Stimulated activated CD4-positive, alpha-beta T cell treated with anti-CD3 and anti-CD28 coated beads, TNF-alpha, amount 100 ng/mL, for 24 hours (primary cell): ENCODE data around the gene RNF34.

Experiments used
- DNase-seq, 3 experiments: peaks; one replicate each; pipeline ENCODE4 v3.0.0-alpha.2; 2020; ENCODE audit warnings: low read depth in 3 of 3

The RNF34 gene

DNA sequence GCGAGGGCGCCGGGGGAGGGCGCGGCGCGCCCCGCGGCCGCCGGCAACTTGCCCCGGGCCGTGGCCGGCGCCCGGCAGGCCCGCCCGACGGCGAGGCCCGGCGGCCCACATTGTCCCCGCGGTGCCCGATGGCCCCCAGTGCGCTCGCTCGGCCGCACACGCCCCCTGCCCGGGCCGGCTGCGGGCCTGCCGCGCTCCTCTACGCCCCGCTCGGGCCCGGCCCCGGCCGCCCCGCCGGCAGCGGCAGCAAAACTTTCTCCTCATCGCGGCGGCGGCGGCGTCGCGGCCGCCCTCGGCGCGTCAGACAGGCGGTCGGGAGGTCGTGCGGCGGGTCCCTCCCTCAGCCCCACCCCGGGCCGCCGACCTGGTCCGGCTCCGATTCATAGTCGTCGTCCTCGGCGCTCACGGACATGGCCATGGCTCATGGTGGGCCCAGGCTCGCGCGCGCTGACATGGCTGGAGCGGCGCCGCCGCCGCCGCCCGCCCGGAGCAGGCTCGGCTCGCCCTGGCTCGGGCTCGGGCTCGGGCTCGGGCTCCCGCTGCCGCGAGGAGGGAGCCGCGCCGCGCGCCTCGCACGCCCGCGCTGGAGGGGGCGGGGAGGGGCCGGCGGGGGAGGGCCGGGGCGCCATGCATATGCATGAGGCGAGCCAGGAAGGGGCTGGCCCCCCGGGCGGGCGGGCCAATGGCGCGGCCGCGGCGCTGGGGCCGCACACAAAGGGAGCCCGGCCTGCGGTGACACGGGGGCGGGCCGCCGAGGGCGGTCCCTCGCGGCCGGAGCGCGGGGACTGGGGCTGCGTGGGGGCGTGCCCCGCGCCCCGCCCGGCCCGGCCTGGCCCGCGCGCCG is 67.1 kb downstream of the RNF34 start:
- peak; percentile 70 to 90 (median 75) for DNase-seq

DNA sequence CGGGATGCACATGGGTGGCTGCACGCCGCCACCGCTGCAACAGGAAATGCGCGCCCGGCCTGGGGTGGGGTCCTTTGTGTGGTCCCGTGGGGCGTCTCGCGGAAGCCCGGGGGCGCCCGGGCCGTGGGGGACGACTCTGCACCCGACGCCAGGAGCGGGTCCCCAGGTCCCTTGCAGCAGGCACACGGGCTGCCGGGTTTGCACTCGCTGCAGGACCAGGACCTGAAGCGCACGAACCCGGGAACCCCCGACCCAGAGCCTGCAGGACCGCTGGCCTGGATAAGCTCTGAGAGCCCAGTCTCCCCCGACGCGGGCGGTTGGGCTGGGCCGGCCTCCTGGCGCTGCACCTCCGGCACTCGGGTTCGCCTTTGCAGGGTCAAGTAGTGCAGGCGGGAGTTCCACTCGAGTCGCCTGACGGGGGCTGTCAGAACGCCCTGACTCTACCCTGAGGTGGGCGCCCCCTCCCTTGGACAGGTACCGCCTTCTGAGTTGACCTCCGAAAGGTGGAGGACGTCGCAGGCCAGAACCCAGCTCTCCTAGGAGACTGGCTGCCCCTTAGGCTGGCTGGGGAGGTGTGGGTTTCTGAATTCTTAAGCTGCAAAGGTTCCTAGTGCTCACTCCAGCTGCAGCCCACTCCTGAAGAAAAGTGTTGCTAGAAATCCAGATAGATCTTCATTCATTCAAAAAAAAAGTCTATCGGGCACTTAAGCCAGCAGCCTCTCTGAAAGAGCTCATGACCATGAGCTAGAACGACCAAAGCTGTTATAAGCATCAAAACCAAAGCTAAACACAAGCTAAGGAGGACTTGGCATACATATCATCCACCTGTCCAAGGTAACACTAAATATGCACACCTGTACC is 68.0 kb downstream of the RNF34 start:
- no peak for DNase-seq

- DNase-seq: no peak
These were observed 68.5 kb downstream of the RNF34 start for GRCh38 chr12:121468499-121468801.

- no peak for DNase-seq
These were observed 70.8 kb downstream of the RNF34 start for GRCh38 chr12:121470751-121471150.

DNA sequence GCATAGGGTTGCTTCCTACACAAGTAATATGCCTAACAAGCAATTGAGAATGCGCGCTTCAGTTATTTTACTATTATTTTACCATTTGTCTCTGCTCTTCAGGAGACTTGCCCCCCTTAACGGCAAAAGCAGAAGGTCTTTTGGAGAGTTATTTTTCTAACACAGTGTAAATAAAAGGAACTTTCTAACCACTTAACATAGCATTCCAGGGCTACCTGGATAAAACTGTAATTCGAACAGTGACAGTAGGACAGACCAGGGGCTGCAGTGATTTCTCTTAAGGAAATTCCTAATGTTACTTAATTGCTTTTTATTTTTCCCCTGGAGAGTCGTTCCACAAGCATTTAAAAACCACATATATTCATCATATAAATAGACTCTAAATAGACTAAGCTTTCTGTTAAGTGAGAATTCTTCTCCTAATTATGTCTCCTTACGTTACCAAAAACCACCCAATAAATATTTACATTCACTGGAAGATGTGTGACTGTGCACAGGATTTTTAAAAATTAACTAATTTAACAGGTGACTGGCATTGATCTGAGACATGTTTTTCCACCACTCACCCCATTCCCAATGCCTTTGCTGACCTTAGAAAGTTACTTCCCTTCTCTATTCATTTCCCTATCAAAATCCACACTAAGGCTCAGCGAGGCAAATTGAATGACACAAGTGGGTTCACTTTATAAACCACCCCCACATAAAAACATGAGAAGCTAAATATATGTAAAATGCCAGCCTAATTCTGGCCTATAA is 72.4 kb downstream of the RNF34 start:
- no peak for DNase-seq
